ENCODE results near the gene OR52N1. TPM values are rescaled to one million over a fixed set of nuclear protein-coding genes. Genes with fewer than 3 reads are reported as not detected.

Gene OR52N1
- total and polyA plus RNA-seq, 2 donors (not counting 3 experiments of a cell fraction or from before 2014, with no cell fraction given) = not detected

DNA sequence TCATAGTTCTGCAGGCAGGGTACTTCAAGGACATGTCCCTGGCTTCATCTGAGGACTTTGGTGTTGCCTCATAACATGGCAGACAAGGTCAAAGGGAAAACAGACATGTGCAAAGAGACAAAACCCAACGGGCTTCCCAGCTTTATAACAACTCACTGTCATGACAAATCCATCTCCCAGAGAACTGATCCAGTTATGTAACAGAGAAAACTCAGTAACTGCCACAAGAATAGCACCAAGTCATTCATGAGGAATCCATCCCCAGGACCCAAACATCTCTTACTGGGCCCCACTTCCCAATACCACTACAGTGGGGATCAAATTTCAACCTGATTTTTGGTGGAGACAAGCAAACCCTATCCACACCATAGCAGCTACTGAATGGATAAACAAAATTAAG, 24.0 kb downstream of the OR52N1 start:
- ChIA-PET CTCF (no interaction called here), POLR2A (no interaction called here)
- no peaks in the 10 kb centered on the region for H3K79me2 ChIP-seq (ENCODE audit: control insufficient read depth, insufficient read depth, low read length)
- FAIRE-seq (no peak), DNase-seq (ENCODE audit: low read depth, low spot score) (no peak)
- dilution Hi-C loops (cut with MboI; ENCODE audit: extremely low pct_ligation_motif_present, low sequenced_read_pairs) = no loop called here
- no peak overlapping the region for H2AFZ ChIP-seq (ENCODE audit: low read depth, low read length)
- no peak overlapping the region for H3K4me3 ChIP-seq (replicated peaks in 1 of 3; ENCODE audit: insufficient read depth in 1 of 3, low read depth in 1 of 3, low read length in 3 of 3)
- no peaks in the 10 kb centered on the region for H3K9me3 ChIP-seq (replicated peaks; ENCODE audit: control insufficient read depth, insufficient read depth, low read length)
- no peak overlapping the region for H3K4me2 ChIP-seq (ENCODE audit: insufficient read depth, low read length)
- no peaks in the 10 kb centered on the region for H3K4me1 ChIP-seq (ENCODE audit: control insufficient read depth, extremely low read depth, insufficient read depth, low read length)
- H4K20me1 ChIP-seq (replicated peaks; ENCODE audit: control insufficient read depth, extremely low read depth, insufficient read depth, low read length) = no peaks in the 10 kb centered on the region
- H3K9ac ChIP-seq (replicated peaks; ENCODE audit: extremely low read depth, insufficient read depth, low read length) = no peak overlapping the region
- no peak overlapping the region for H3K27ac ChIP-seq (ENCODE audit: insufficient read depth, low read depth, low read length)
- H3K36me3 ChIP-seq (ENCODE audit: control insufficient read depth in 2 of 2, extremely low read depth in 1 of 2, insufficient read depth in 2 of 2, low read length in 2 of 2) = no peaks in the 10 kb centered on the region
- TF ChIP-seq GATA2 (IDR thresholded peaks at IDR 0.05; ENCODE audit: insufficient read depth, insufficient read length, low read depth, low read length) = no peak
- TF ChIP-seq FOS (IDR thresholded peaks at IDR 0.05; ENCODE audit: borderline replicate concordance, insufficient read depth, low read length) = no peak
- no peak for TF ChIP-seq MAX (IDR thresholded peaks at IDR 0.05; ENCODE audit: insufficient read depth, insufficient read length)
- TF ChIP-seq POLR2A (IDR thresholded peaks at IDR 0.05; ENCODE audit: low read depth, low read length) = no peak
- TF ChIP-seq JUN (IDR thresholded peaks at IDR 0.05; ENCODE audit: borderline replicate concordance, insufficient read depth, insufficient read length, low read depth) = no peak
- no peak for TF ChIP-seq EZH2 (IDR thresholded peaks at IDR 0.05; ENCODE audit: borderline replicate concordance, low read depth, low read length, severe bottlenecking)
- no peak for TF ChIP-seq MYC (IDR thresholded peaks at IDR 0.05; ENCODE audit: low read depth, low read length)
- TF ChIP-seq POLR2AphosphoS5 (IDR thresholded peaks at IDR 0.05; ENCODE audit: insufficient read depth, low read depth, low read length) = no peak
- no peak for TF ChIP-seq CTCF (IDR thresholded peaks at IDR 0.05; ENCODE audit: extremely low read depth in 1 of 2, insufficient read depth in 1 of 2, low read depth in 1 of 2, low read length in 2 of 2)
- intact Hi-C loops (cut with micrococcal nuclease) = no loop called here
- H3K27me3 ChIP-seq (ENCODE audit: control insufficient read depth in 2 of 2, insufficient read depth in 2 of 2, low read length in 2 of 2) = no peaks in the 10 kb centered on the region
- H3K9me1 ChIP-seq (replicated peaks; ENCODE audit: control insufficient read depth, extremely low read depth, insufficient read depth, low read length) = no peaks in the 10 kb centered on the region
- BruUV-seq (replicated peaks) = no TSS peak
